GM21737 (cell line): ENCODE measurements around the gene CACNA1B.

Experiments used
- ATAC-seq: cut with Tn5 transposase; IDR thresholded peaks from one replicate; pipeline ENCODE4 v1.9.1; 2021; ENCODE audit warnings: mild to moderate bottlenecking, moderate library complexity; ENCODE audit not compliant: unreplicated experiment

The CACNA1B gene

GRCh38 chr9:137918331-137919094 lies 40.9 kb downstream of the CACNA1B start:
- ATAC-seq, result no peak

GRCh38 chr9:137919095-137919465 lies 41.5 kb downstream of the CACNA1B start:
- ATAC-seq, result no peak

GRCh38 chr9:137919649-137920141 lies 42.1 kb downstream of the CACNA1B start:
- ATAC-seq, result no peak

GRCh38 chr9:137920753-137921152 lies 43.2 kb downstream of the CACNA1B start:
- no peak for ATAC-seq

- no peak for ATAC-seq
Measured at GRCh38 chr9:137924169-137924568, 46.6 kb downstream of the CACNA1B start.

GRCh38 chr9:137924761-137925369 lies 47.3 kb downstream of the CACNA1B start:
- ATAC-seq, result no peak

- no peak for ATAC-seq
Measured at GRCh38 chr9:137943655-137944054, 66.1 kb downstream of the CACNA1B start.

GRCh38 chr9:137945581-137945980 lies 68.0 kb downstream of the CACNA1B start:
- no peak for ATAC-seq

GRCh38 chr9:137946993-137947392 lies 69.4 kb downstream of the CACNA1B start:
- no peak for ATAC-seq

GRCh38 chr9:137948642-137949041 lies 71.1 kb downstream of the CACNA1B start:
- ATAC-seq, result no peak

GRCh38 chr9:137949260-137949659 lies 71.7 kb downstream of the CACNA1B start:
- no peak for ATAC-seq

GRCh38 chr9:137951107-137951506 lies 73.5 kb downstream of the CACNA1B start:
- no peak for ATAC-seq

GRCh38 chr9:137951597-137952490 lies 74.3 kb downstream of the CACNA1B start:
- ATAC-seq, result no peak

GRCh38 chr9:137952976-137953666 lies 75.5 kb downstream of the CACNA1B start:
- no peak for ATAC-seq

- ATAC-seq, result no peak
Measured at GRCh38 chr9:137953683-137954438, 76.3 kb downstream of the CACNA1B start.

- no peak for ATAC-seq
Measured at GRCh38 chr9:137955224-137955570, 77.6 kb downstream of the CACNA1B start.

- no peak for ATAC-seq
Measured at GRCh38 chr9:137955586-137955985, 78.0 kb downstream of the CACNA1B start.

GRCh38 chr9:137956039-137956438 lies 78.5 kb downstream of the CACNA1B start:
- ATAC-seq, result no peak

GRCh38 chr9:137956688-137957385 lies 79.3 kb downstream of the CACNA1B start:
- no peak for ATAC-seq
